Activated CD4-positive, alpha-beta T cell treated with anti-CD3 and anti-CD28 coated beads, Interleukin-2, amount 50 U/mL, for 48 hours (primary cell): Measurements from ENCODE around the gene RTL1.

Source experiments
- DNase-seq, 2 experiments: peaks; one replicate each; pipeline ENCODE4 v3.0.0-alpha.2; 2020

RTL1 gene

GRCh38 chr14:100898465-100898864 lies 5.1 kb downstream of the RTL1 start:
- DNase-seq: no peak

GRCh38 chr14:100896369-100897060 lies 7.0 kb downstream of the RTL1 start:
- no peak for DNase-seq

- no peak for DNase-seq
These were observed 8.1 kb downstream of the RTL1 start for GRCh38 chr14:100895411-100895810.

GRCh38 chr14:100894416-100894815 lies 9.1 kb downstream of the RTL1 start:
- DNase-seq: no peak

- DNase-seq: no peak
These were observed 9.8 kb downstream of the RTL1 start for GRCh38 chr14:100893760-100894159.

- DNase-seq: no peak
These were observed 10.3 kb downstream of the RTL1 start for GRCh38 chr14:100893228-100893601.

GRCh38 chr14:100892496-100893227 lies 10.9 kb downstream of the RTL1 start:
- no peak for DNase-seq

GRCh38 chr14:100891501-100892445 lies 11.7 kb downstream of the RTL1 start:
- no peak for DNase-seq

- no peak for DNase-seq
These were observed 12.5 kb downstream of the RTL1 start for GRCh38 chr14:100891051-100891450.

GRCh38 chr14:100890061-100890850 lies 13.3 kb downstream of the RTL1 start:
- DNase-seq: no peak

GRCh38 chr14:100889641-100890040 lies 13.9 kb downstream of the RTL1 start:
- DNase-seq: no peak

- no peak for DNase-seq
These were observed 14.7 kb downstream of the RTL1 start for GRCh38 chr14:100888789-100889315.

GRCh38 chr14:100887728-100888335 lies 15.7 kb downstream of the RTL1 start:
- DNase-seq: no peak

- no peak for DNase-seq
These were observed 17.9 kb downstream of the RTL1 start for GRCh38 chr14:100885617-100886016.

GRCh38 chr14:100885196-100885595 lies 18.3 kb downstream of the RTL1 start:
- DNase-seq: no peak

- DNase-seq: no peak
These were observed 19.1 kb downstream of the RTL1 start for GRCh38 chr14:100884456-100884855.

- DNase-seq: no peak
These were observed 19.8 kb downstream of the RTL1 start for GRCh38 chr14:100883789-100884101.

GRCh38 chr14:100882991-100883788 lies 20.3 kb downstream of the RTL1 start:
- no peak for DNase-seq

GRCh38 chr14:100882026-100882967 lies 21.2 kb downstream of the RTL1 start:
- DNase-seq: no peak
